NT2/D1 (cell line): ENCODE results near the gene CASP10.

Experiments used
- DNase-seq: peaks from one replicate; pipeline ENCODE4 v3.0.0-alpha.2; 2011; ENCODE audit warnings: low read depth, low spot score
- H3K27me3 ChIP-seq: 2 replicates; pipeline ENCODE4 v1.6.0; 2011; ENCODE audit warnings: mild to moderate bottlenecking; ENCODE audit not compliant: insufficient read length, insufficient read depth
- H3K36me3 ChIP-seq: 2 replicates; pipeline ENCODE4 v1.6.1; 2011; ENCODE audit warnings: mild to moderate bottlenecking, low read length, mixed read lengths; ENCODE audit not compliant: insufficient read depth, insufficient read length
- H3K4me1 ChIP-seq: 2 replicates; pipeline ENCODE4 v1.5.1; 2011; ENCODE audit not compliant: insufficient read depth, insufficient read length
- H3K4me3 ChIP-seq: 2 replicates; pipeline ENCODE4 v1.5.1; 2011; ENCODE audit warnings: low read depth; ENCODE audit not compliant: insufficient read length
- H3K9ac ChIP-seq: 2 replicates; pipeline ENCODE4 v1.6.0; 2011; ENCODE audit warnings: low read depth; ENCODE audit not compliant: insufficient read length
- H3K9me3 ChIP-seq: 2 replicates; pipeline ENCODE4 v1.5.1; 2011; ENCODE audit warnings: mild to moderate bottlenecking, low read length; ENCODE audit not compliant: insufficient read depth
- SUZ12 ChIP-seq: IDR thresholded peaks from 2 replicates; pipeline ENCODE4 v1.6.1; 2011; ENCODE audit not compliant: insufficient read length, insufficient read depth; ENCODE audit errors: extremely low read depth
- YY1 ChIP-seq: IDR thresholded peaks from 2 replicates; pipeline ENCODE4 v1.6.1; 2011; ENCODE audit not compliant: insufficient read length, insufficient read depth
- ZNF274 ChIP-seq: IDR thresholded peaks from 2 replicates; pipeline ENCODE4 v1.6.1; 2011; ENCODE audit warnings: mild to moderate bottlenecking, low read depth, low read length

Gene CASP10

DNA sequence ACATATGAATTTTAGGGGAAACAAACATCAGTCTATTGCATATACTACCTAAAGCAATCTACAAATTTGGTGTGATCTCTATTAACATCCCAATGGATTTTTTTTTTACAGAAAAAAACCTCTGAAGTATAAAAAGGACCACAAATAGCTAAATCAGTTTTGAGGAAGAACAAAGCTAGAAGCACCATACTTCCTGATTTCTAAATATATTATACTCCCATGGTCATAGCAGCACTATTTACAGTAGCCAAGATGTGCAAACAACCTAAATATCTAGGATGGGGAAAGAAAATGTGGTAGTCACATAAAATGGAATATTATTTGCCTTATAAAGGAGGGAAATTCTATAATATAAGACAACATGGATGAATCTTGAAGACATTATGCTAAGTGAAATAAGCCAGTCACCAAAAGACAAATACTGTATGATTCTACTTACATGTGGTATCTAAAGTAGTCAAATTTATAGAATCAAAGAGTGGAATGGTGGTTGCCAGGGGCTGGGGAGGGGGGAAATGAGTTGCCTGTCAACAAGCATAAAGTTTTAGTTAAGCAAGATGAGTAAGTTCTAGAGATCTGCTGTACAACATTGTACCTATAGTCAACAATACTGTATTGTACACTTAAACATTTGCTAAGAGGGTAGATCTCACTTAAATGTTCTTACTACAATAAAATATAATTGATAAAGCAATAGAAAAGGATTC is 59.8 kb downstream of the CASP10 start:
- no peaks in the 10 kb centered on the region for H3K27me3 ChIP-seq

GRCh38 chr2:201244829-201245228 is 61.9 kb downstream of the CASP10 start:
- no peak overlapping the region for H3K9ac ChIP-seq
- DNase-seq: no peak
- H3K9me3 ChIP-seq: 0 out of 2 replicates have a peak, but pooled peaks cover 2% of the 10 kb centered on the region
- TF ChIP-seq YY1 (no peak), ZNF274 (no peak), SUZ12 (no peak)
- no peaks in the 10 kb centered on the region for H3K4me1 ChIP-seq
- H3K27me3 ChIP-seq: no peaks in the 10 kb centered on the region
- H3K36me3 ChIP-seq: no peaks in the 10 kb centered on the region
- no peak overlapping the region for H3K4me3 ChIP-seq

More for the DNA sequence above, 59.8 kb downstream of the CASP10 start:
- Histone ChIP-seq H3K9me3 (peaks cover 7% of the 10 kb centered on the region; the same call in 1 of the 2 replicates), H3K9ac (no peak overlapping the region), H3K4me3 (no peak overlapping the region), H3K36me3 (no peaks in the 10 kb centered on the region), H3K4me1 (no peaks in the 10 kb centered on the region)
- DNase-seq: no peak
- TF ChIP-seq SUZ12: no peak
- TF ChIP-seq YY1: no peak
- TF ChIP-seq ZNF274: no peak

GRCh38 chr2:201246280-201246679 is 63.3 kb downstream of the CASP10 start:
- Histone ChIP-seq H3K36me3 (no peaks in the 10 kb centered on the region), H3K9ac (no peak overlapping the region), H3K4me3 (no peak overlapping the region), H3K4me1 (no peaks in the 10 kb centered on the region), H3K27me3 (no peaks in the 10 kb centered on the region), H3K9me3 (no peaks in the 10 kb centered on the region)
- TF ChIP-seq SUZ12: no peak
- no peak for DNase-seq

DNA sequence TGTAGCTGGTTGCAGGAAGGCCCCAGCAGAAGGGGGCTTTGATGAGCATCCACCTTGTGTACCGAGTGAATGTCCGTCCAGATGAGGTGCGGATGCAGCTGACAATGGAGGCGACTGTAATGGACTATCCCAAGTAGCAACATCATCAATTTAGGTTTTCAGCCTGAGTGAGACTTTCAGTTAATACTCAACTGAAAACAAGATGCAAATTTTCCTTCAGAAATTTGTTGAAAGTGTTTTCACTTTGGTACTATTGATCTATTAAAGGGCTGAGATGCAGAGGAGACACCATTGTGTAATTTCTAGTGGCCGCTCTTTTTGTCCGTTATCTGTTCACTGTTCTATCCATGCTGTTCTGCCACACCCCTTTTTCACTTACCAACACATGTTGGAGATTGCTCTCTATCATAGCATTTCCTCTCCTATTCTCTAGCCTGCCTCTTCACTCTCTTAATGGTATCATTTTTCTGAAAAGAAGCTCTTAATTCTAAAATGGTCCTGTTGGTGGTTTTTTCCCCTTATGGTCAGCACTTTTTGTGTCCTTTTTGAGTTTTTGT is 65.4 kb downstream of the CASP10 start:
- Histone ChIP-seq H3K36me3 (no peaks in the 10 kb centered on the region), H3K9ac (no peak overlapping the region), H3K27me3 (no peaks in the 10 kb centered on the region), H3K4me3 (no peak overlapping the region), H3K4me1 (no peaks in the 10 kb centered on the region), H3K9me3 (no peaks in the 10 kb centered on the region)
- TF ChIP-seq YY1 (no peak), SUZ12 (no peak), ZNF274 (no peak)
- DNase-seq: no peak

DNA sequence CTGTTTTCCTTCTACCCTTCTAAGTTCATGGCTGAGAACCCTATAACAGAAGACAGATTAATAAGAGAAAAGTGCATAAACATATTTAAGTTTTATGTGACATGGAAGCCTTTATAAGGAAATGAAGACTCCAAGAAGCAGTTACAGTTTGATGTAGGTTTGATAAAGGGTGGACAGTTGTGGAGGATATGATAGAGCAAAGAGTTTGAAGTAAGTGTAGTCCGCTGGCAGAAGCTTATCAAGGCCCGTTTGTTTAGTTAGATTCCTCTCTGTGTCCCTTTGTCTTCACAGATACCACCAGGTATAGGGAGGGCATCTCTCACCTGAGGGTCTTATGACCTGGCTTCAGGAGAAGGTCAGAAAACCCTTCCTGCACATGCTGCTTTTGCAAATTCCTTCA is 66.9 kb downstream of the CASP10 start:
- no peaks in the 10 kb centered on the region for H3K9me3 ChIP-seq
- no peak for TF ChIP-seq ZNF274
- no peak for TF ChIP-seq YY1
- no peak for TF ChIP-seq SUZ12
- no peaks in the 10 kb centered on the region for H3K27me3 ChIP-seq
- no peak overlapping the region for H3K9ac ChIP-seq
- DNase-seq: no peak
- H3K4me3 ChIP-seq: no peak overlapping the region
- no peaks in the 10 kb centered on the region for H3K36me3 ChIP-seq
- peaks cover 3% of the 10 kb centered on the region for H3K4me1 ChIP-seq

DNA sequence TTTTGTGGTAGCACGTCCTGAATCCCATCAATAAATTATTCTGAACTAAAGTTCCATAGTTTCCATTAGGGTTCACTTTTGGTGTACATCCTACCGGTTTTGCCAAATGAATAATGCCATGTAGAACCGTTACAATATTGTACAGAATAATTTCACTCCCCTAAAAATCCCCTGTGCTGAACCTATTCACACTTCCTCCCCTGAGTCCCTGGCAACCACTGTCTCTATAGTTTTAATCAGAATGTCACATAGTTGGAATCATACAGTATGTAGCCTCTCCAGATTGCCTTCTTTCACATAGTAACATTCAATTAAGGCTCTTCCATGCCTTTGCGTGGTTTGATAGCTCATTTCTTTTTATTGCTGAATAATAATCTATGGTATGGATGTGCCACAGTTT is 67.8 kb downstream of the CASP10 start:
- Histone ChIP-seq H3K4me1 (peaks cover 3% of the 10 kb centered on the region), H3K9ac (no peak overlapping the region), H3K27me3 (no peaks in the 10 kb centered on the region), H3K36me3 (no peaks in the 10 kb centered on the region), H3K9me3 (no peaks in the 10 kb centered on the region), H3K4me3 (no peak overlapping the region)
- TF ChIP-seq ZNF274: no peak
- no peak for TF ChIP-seq YY1
- TF ChIP-seq SUZ12: no peak
- no peak for DNase-seq

GRCh38 chr2:201254081-201254730 is 71.3 kb downstream of the CASP10 start:
- Histone ChIP-seq H3K36me3 (no peaks in the 10 kb centered on the region), H3K4me1 (peaks cover 3% of the 10 kb centered on the region), H3K4me3 (no peak overlapping the region), H3K9me3 (no peaks in the 10 kb centered on the region), H3K9ac (no peak overlapping the region), H3K27me3 (no peaks in the 10 kb centered on the region)
- no peak for TF ChIP-seq YY1
- TF ChIP-seq SUZ12: no peak
- no peak for TF ChIP-seq ZNF274
- peak; percentile 43 for DNase-seq
